ENCODE data around the gene PDGFRB.

DNA sequence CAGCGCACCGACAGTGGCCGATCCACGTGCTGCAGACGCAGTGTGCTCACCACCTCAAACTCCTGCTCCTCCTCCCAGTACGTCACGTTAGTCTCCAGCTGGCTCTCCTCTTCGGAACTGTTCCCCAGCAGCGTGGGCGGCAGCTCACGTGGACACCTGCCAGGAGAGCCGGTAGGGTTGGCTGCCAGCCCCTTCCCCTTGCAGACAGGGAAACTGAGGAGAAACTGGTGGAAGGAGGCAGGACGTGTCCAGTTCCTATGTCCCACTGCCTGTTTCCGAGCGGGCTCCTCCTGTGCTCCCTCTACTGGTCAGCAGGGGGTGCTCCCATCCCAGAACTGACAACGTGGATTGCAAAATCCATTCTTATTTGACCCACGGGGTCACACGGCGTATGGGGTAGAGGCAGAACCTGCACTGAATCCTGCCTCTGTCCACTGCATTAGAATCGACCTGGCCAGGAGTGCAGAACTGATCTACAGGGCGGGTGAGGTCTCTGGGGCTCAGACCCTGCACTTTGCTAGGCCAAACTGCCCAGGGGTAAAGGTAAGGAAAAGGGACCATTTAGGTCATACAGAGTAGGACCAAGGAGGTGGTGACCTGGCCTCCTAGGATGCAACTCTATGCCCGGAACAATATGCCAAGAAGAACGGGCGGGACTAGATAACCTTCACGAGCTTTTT, 25.7 kb downstream of the PDGFRB start:
- no peak for TF ChIP-seq POLR2A (IDR thresholded peaks at IDR 0.05)
- TF ChIP-seq, protein P1, sequence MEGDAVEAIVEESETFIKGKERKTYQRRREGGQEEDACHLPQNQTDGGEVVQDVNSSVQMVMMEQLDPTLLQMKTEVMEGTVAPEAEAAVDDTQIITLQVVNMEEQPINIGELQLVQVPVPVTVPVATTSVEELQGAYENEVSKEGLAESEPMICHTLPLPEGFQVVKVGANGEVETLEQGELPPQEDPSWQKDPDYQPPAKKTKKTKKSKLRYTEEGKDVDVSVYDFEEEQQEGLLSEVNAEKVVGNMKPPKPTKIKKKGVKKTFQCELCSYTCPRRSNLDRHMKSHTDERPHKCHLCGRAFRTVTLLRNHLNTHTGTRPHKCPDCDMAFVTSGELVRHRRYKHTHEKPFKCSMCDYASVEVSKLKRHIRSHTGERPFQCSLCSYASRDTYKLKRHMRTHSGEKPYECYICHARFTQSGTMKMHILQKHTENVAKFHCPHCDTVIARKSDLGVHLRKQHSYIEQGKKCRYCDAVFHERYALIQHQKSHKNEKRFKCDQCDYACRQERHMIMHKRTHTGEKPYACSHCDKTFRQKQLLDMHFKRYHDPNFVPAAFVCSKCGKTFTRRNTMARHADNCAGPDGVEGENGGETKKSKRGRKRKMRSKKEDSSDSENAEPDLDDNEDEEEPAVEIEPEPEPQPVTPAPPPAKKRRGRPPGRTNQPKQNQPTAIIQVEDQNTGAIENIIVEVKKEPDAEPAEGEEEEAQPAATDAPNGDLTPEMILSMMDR (IDR thresholded peaks at IDR 0.05), result peak in 3 of 4 experiments; percentile 96 to 98 (median 96)
- TF ChIP-seq POLR2AphosphoS5 (IDR thresholded peaks at IDR 0.05), result peak; percentile 47
